LNCAP (cell line): ENCODE results near the gene SULF2.

Experiments used
- TF ChIP-seq, protein P1 (sequence below): fragments of 450-650 bp; IDR thresholded peaks from 2 replicates; pipeline ENCODE4 v1.5.1; 2017; ENCODE audit warnings: mild to moderate bottlenecking

SULF2 gene

DNA sequence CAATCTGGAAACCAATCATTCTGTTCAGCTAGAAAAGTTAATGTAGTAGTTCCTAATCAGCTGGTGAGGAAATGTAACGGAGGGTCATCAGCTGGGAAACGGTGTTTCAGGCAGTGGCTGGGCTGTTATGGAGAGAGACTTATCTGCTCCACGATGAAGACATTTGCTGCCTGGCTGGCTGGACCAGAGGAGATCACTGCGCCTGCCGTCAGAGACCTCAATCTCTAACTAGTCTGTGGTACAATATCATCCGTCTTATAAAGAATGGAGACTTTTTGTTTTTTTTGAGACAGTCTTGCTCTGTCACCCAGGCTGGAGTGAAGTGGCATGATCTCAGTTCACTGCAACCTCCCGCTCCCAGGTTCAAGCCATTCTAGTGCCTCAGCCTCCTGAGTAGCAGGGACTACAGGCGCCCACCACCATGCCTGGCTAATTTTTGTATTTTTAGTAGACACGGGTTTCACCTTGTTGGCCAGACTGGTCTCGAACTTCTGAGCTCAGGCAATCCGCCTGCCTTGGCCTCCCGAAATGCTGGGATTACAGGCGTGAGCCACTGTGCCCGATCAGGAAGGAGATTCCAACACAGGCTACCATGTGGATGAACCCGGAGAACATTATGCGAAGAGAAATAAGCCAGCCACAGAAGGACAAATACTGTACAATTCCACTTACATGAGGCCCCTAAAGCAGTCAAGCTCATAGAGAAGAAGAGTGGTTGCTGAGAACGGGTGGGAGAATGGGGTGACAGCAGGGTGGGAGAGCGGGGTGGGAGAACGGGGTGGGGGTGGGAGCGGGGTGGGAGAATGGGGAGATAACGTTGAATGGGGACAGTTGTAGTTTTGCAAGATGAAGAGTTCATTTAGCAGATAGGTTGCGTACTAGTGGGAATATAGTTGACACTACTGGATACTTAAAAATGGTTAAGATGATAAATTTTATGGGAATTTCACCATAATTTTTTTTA is 115.1 kb downstream of the SULF2 start:
- TF ChIP-seq, protein P1, sequence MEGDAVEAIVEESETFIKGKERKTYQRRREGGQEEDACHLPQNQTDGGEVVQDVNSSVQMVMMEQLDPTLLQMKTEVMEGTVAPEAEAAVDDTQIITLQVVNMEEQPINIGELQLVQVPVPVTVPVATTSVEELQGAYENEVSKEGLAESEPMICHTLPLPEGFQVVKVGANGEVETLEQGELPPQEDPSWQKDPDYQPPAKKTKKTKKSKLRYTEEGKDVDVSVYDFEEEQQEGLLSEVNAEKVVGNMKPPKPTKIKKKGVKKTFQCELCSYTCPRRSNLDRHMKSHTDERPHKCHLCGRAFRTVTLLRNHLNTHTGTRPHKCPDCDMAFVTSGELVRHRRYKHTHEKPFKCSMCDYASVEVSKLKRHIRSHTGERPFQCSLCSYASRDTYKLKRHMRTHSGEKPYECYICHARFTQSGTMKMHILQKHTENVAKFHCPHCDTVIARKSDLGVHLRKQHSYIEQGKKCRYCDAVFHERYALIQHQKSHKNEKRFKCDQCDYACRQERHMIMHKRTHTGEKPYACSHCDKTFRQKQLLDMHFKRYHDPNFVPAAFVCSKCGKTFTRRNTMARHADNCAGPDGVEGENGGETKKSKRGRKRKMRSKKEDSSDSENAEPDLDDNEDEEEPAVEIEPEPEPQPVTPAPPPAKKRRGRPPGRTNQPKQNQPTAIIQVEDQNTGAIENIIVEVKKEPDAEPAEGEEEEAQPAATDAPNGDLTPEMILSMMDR, result no peak

DNA sequence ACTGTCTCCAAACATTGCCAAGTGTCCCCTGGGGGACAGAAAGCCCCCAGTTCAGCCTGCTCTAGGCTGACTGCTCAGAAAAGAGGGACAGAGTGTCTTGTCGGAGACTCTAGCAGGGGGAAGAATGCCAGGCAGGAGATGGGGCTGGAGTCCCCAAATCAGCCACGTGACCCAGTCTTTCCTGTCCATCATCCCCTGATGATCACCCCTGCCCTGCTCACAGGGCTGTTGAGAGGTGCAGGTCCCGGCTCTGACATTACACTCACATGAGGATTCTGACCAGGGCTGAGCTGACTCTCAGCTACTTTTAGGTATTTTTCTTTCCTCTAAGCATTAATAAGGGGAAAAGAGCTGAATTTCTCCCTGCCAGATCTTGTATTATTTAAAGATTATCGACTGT is 115.8 kb downstream of the SULF2 start:
- TF ChIP-seq, protein P1, result no peak

DNA sequence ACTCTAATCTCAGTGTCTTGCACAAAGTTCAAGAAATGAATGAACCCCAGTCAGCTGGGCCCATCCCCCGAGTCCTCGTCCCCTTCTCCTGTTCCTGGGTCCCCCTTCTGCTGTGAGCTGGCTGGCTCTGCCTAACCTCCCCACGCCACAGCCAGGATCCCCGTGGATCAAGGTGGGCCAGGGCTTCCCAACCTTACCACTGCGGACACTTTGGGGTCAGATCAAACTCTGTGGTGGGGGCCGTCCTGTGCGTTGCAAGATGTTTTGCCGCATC is 116.2 kb downstream of the SULF2 start:
- TF ChIP-seq, protein P1, result no peak

DNA sequence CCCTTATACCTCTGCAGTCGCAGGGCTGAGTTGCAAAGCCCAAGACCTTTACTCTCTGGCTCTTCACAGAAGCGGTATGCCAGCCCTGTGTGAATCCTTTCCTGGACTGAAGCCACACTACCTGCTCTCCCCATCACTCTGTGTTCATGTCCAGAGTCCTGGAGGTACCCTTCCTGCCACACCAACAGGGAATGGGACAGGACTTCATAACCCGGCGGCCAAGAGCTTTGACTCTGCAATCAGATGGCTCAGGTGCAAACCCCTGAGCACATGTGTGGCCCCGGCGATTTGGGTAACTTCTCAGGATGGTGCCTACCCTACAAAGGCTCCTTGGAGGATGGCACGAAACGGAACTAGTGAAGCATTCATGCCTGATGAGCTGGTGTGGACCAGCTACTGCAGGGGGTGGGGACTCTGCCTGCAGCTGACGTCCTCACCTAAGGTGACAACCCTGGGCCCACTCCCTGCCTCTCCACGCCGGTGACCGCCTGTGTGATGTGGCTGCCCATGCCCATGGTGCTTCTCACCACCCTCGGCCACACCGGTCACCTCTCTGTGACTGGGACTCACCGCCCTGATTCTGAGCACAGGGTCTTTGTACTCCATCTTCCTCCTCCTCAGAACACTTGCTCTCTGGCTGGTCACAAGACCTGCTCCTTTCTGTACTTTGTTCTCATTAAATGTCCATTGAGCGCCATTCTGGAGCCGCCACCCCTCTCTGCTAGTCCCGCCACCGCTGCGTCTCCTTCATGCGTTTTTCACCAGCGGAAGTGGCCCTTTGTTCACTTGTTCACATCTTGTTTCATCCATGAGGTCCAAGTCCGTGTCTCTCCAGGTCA is 116.7 kb downstream of the SULF2 start:
- TF ChIP-seq, protein P1, result no peak

DNA sequence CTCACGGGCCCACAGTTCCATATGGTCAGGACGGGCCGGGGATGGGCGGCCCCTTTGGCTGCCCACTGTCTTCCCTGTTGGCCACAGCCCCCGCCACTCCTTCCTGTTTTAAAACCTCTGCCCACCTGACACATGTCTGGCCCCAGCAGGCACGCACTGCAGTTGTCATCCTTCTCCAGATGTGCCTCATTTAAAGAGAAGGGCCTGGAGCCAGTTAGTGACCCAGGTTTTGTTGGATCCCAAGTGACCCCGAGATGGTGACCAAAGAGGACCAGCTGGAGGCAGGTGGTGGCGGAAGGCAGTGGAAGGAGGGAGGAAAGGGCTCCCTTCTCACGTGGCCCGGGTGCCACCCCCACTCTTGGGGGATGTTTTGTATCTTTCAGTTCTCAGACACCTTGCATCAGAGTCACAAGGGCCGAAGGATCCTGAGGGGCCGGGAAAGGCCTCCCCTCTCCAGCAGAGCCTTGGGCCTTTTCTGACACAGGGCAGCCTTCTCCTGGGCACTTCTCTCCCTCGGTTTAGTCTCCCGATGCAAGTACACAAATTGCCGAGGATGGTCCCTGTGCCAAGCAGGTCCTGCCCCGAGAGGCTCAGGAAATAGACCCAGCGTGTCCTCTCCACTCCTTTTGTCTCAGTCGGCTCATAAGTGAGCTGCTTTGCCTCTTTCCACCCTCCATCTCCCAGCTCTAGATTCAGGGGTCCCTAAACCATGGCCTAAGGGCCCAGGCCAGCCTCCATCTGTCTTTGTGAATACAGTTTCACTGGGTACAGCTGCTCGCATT is 117.6 kb downstream of the SULF2 start:
- TF ChIP-seq, protein P1, result no peak

DNA sequence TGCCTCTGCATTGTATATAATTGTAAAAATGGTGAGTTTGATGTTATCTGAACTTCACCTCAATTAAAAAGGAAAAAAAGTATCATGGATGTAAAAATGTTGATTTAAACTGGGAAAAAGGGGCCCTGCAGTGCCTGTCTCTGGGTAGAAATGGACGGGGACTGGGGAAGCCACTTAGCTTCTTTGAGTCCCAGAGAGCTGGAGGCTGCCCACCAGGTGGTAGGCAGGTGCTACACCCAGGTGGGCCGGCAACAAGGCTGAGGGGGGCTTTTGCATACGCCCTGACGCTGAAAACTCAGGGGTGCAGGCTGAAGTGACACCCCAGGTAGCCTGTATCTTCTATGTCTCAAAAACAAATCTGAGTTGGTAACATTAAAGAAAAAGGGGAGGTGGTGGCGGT is 118.2 kb downstream of the SULF2 start:
- TF ChIP-seq, protein P1, result no peak

DNA sequence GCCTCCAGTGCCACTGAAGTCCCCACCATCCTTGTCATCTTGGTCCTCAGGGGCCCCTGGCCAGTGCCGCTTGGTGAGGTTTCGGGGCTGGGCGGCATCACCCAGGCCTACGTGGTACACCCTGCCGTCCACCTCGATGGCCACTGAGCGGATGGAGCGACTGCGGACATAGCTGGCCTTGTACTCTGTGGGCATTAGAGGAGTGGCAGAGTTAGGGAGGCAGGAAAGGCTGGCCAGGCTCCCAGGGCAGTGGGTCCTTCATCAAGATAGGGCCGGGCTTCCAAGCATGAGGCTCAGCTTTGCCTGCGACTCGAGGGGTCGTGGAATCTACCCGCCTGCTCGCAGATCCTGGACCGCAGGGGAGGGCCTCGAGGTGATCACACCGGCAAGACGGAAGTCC is 119.0 kb downstream of the SULF2 start:
- TF ChIP-seq, protein P1, result no peak
